GM18520 (cell line): ENCODE results near the gene CCDC150.
"Not testable (repeated sequence)": the region's sequence is repeated elsewhere in the genome, so short reads cannot be mapped to it uniquely, and the experiment has no call there.

ENCODE experiments used
- ATAC-seq: cut with Tn5 transposase; IDR thresholded peaks from one replicate; pipeline ENCODE4 v1.9.1; 2021; ENCODE audit not compliant: unreplicated experiment

Gene CCDC150

GRCh38 chr2:196639180-196640030 is at the start of gene CCDC150:
TSS of gene CCDC150 (plus strand) at chr2:196639715. CDS start at chr2:196639767, 52 bp downstream.
- peak; percentile 100 for ATAC-seq

DNA sequence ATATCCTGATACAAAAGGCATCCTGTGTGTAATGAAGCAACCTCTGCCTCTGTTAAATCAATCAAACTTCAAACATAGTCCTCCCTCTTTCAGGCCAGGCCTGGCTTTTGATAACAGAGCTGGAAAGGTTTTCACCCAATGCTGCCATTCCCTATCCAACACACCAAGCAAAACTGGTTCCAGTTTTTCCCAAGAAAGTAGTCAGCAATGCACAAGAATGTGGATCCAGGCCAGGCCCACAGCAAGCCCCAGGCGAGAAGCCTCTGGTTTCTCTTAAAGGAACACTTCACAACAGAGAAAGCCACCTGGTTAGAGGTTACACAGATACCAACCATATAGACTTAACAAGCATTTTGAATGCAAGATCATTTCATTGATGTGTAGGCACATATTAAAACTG is 49.2 kb upstream of the CCDC150 start:
- ATAC-seq: no peak

DNA sequence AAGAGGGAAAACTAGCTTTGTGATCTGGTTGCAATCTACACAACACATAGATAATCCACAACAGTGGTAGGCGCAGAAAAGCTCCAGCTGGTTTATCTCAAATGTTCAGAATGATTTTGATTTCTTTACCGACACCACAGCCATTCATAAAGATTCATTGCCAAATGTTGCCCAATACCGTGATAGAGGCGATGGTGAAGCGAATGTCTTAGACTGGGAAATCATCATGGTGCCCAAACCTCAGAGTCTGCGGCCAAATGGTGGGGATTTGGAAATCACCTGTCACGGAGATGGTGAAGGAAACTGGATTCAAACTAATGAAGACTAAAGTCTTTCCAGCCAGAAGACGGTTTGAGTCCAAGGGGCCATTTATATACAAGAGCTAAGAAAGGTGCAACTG is 48.5 kb upstream of the CCDC150 start:
- no peak for ATAC-seq

- no peak for ATAC-seq
Observed at GRCh38 chr2:196591621-196592022, 47.9 kb upstream of the CCDC150 start.

GRCh38 chr2:196592331-196592910 is 47.1 kb upstream of the CCDC150 start:
- ATAC-seq: no peak

GRCh38 chr2:196592911-196593881 is 46.3 kb upstream of the CCDC150 start, which contains the start of gene HECW2:
TSS of gene HECW2 (minus strand) at chr2:196593554.
- ATAC-seq: no peak

- no peak for ATAC-seq
Observed at GRCh38 chr2:196594158-196594557, 45.4 kb upstream of the CCDC150 start.

DNA sequence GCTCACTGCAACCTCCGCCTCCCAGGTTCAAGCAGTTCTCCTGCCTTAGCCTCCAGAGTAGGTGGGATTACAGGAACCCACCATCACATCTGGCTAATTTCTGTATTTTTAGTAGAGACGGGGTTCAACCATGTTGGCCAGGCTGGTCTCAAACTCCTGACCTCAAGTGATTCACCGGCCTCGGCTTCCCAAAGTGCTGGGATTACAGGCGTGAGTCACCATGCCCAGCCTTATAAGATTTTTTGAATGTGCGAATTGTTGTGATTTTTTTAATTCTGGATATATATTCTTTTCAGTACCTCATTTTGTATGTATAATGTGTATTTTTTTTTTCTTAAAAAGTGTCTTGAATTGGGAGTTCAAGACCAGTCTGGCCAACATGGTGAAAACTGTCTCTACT is 42.0 kb upstream of the CCDC150 start:
- ATAC-seq: no peak

GRCh38 chr2:196598412-196598811 is 41.1 kb upstream of the CCDC150 start:
- no peak for ATAC-seq

DNA sequence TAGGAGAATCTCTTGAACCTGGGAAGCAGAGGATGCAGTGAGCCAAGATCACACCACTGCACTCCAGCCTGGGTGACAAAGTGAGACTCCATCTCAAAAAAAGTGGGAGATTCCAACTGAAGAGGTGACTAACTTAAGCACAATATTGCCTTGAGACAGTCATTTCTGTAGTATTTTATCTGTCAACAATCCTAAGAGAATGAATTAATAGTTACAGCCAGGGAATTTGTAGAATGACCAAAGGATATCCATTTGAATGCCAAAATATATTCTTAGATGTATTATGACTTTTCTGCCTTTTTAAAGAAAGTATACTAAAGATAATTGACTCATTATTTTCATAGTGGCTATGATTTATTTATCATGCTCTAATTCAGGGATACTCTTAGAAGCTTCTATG is 40.7 kb upstream of the CCDC150 start:
- no peak for ATAC-seq

- no peak for ATAC-seq
Observed at GRCh38 chr2:196601430-196602306, 37.8 kb upstream of the CCDC150 start.

GRCh38 chr2:196604196-196604595 is 35.3 kb upstream of the CCDC150 start:
- no peak for ATAC-seq

DNA sequence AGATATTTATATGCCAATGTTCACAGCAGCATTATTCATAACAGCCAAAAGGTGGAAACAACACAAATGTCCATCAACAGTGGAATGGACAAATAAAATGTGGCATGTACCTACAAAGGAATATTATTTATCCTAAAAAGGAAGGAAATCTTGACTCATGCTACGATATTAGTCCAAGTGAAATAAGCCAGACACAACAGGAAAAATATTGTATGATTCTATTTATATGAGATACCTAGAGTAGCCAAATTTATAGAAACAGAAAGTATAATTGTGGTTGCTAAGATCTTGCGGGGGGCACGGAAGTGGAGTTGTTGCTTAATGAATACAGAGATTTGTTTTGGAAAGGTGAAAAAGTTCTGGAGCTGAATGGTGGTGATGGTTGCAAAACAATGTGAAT is 33.0 kb upstream of the CCDC150 start:
- no peak for ATAC-seq

DNA sequence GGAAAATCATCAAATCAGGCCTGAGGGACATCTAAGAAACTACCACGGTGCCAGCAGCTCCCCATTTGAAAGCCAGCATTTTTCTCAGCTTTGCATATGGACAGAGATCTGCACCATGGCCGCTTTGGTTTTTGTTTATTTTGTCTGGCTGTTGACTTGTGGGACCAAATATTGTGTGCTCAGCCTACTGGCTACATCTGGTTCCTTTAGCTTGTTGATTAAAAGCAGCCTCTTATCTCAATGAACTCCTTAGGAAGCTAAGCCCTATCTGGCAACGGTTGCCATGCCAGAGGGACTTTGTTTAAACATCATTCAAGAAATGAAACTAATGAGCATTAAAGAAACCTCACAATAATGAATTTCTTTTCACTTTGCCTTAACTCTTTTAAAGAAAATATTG is 32.4 kb upstream of the CCDC150 start:
- no peak for ATAC-seq

- not testable (repeated sequence) for ATAC-seq
Observed at GRCh38 chr2:196607896-196608295, 31.6 kb upstream of the CCDC150 start.

GRCh38 chr2:196609806-196610205 is 29.7 kb upstream of the CCDC150 start:
- no peak for ATAC-seq

GRCh38 chr2:196610796-196611195 is 28.7 kb upstream of the CCDC150 start:
- ATAC-seq: no peak

- ATAC-seq: no peak
Observed at GRCh38 chr2:196613302-196613701, 26.2 kb upstream of the CCDC150 start.

- no peak for ATAC-seq
Observed at GRCh38 chr2:196617430-196617829, 22.1 kb upstream of the CCDC150 start.

GRCh38 chr2:196618661-196619060 is 20.9 kb upstream of the CCDC150 start:
- ATAC-seq: no peak
